WERI-Rb-1 (cell line): ENCODE results near the gene CDC42BPA.
"Not testable (repeated sequence)": the region's sequence is repeated elsewhere in the genome, so short reads cannot be mapped to it uniquely, and the experiment has no call there.

Source experiments
- DNase-seq: peaks from one replicate; pipeline ENCODE4 v3.0.0-alpha.2; 2020
- H3K27ac ChIP-seq: fragments of 250-450 bp; sonication (Bioruptor Pico); 2 replicates; pipeline ENCODE4 v1.5.1; 2020; ENCODE audit warnings: mild to moderate bottlenecking, moderate library complexity
- H3K27me3 ChIP-seq: fragments of 250-450 bp; sonication (Bioruptor Pico); 2 replicates; pipeline ENCODE4 v1.5.1; 2021; ENCODE audit warnings: mild to moderate bottlenecking, low read depth, moderate library complexity; ENCODE audit not compliant: insufficient read depth, severe bottlenecking
- H3K36me3 ChIP-seq: fragments of 250-450 bp; sonication (Bioruptor Pico); 2 replicates; pipeline ENCODE4 v1.5.1; 2020; ENCODE audit warnings: mild to moderate bottlenecking, moderate library complexity
- H3K4me3 ChIP-seq: 2 replicates; pipeline ENCODE4 v1.5.1; 2011; ENCODE audit warnings: low read depth, mild to moderate bottlenecking, control low read depth, low read length
- H3K9me3 ChIP-seq: fragments of 250-450 bp; sonication (Bioruptor Pico); 2 replicates; pipeline ENCODE4 v1.5.1; 2021; ENCODE audit warnings: mild to moderate bottlenecking, moderate library complexity; ENCODE audit not compliant: severe bottlenecking
- TF ChIP-seq, protein P1 (sequence below): IDR thresholded peaks from 2 replicates; pipeline ENCODE4 v1.5.1; 2011; ENCODE audit warnings: low read depth, mild to moderate bottlenecking, control low read depth, inconsistent platforms, low read length

The CDC42BPA gene

DNA sequence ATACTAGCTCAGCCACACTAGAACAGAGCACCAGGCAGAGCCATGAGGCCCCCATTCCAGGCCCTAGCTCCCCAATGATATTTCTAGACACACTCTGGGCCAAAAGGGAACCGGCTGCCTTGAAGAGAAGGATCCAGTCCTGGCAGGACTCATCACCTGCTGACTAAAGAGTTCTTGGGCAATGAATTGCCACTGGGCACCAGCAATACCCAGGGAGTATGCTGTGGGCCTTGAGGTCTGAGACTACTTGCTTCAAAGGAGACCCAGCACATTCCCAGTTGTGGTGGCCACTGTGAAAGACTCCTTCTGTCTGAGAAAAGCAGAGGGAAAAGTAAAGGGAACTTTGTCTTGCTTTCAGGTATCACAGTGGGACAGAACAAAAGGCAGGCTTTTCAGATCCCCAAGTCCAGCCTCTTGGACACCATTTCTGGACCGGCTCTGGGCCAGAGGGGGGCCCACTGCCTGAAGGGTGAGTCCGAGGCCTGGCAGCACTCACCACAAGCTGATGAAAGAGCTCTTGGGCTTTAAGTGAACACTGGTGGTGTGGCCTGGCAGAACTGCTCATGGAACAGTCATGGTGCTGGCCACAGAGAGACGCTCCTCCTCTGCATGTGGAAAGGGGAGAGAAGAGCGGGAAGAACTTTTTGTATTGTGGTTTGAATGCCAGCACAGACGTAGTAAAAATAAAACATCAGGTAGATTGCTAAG lies 72.5 kb downstream of the CDC42BPA start:
- no peak for DNase-seq
- TF ChIP-seq, protein P1, sequence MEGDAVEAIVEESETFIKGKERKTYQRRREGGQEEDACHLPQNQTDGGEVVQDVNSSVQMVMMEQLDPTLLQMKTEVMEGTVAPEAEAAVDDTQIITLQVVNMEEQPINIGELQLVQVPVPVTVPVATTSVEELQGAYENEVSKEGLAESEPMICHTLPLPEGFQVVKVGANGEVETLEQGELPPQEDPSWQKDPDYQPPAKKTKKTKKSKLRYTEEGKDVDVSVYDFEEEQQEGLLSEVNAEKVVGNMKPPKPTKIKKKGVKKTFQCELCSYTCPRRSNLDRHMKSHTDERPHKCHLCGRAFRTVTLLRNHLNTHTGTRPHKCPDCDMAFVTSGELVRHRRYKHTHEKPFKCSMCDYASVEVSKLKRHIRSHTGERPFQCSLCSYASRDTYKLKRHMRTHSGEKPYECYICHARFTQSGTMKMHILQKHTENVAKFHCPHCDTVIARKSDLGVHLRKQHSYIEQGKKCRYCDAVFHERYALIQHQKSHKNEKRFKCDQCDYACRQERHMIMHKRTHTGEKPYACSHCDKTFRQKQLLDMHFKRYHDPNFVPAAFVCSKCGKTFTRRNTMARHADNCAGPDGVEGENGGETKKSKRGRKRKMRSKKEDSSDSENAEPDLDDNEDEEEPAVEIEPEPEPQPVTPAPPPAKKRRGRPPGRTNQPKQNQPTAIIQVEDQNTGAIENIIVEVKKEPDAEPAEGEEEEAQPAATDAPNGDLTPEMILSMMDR = no peak
- Histone ChIP-seq H3K27ac (no peak overlapping the region), H3K36me3 (no peaks in the 10 kb centered on the region), H3K9me3 (no peaks in the 10 kb centered on the region), H3K27me3 (no peaks in the 10 kb centered on the region), H3K4me3 (no peak overlapping the region)

DNA sequence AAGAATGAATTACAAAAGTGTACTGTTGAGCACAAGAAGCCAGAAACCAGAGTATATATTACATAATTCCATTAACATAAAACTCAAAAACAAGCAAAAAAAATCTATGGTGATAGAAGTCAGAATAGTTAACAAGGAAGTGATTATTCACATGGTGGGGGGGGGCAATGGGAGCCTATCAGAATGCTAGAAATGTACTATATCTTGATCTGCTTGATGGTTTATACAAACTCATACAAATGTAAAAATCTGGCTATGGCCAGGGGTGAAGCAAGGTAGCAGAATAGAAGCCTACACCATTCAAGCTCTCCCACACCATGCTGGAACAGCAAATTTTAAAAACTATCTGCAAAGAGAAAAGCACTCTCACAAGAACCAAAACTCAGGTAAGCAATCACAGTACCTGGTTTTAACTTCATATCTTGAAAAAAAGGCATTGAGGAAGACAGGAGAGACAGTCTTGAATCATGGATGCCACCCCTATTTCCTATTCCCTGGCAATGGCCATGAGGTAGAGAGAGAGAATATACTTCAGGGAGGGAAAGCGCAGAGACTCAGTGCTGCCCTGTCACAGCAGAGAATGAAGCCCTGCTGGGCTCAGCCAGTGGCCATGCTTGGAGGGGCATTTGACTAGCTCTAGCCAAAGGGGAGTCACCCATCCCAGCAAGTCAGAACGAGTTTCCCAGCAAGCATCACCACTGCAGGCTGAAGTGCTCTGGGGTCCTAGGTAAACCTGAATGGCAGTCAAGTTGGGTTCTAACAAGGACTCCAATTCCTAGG lies 73.8 kb downstream of the CDC42BPA start:
- no peak for DNase-seq
- TF ChIP-seq, protein P1 = no peak
- Histone ChIP-seq H3K36me3 (no peaks in the 10 kb centered on the region), H3K4me3 (no peak overlapping the region), H3K27ac (no peak overlapping the region), H3K27me3 (no peaks in the 10 kb centered on the region), H3K9me3 (no peaks in the 10 kb centered on the region)

DNA sequence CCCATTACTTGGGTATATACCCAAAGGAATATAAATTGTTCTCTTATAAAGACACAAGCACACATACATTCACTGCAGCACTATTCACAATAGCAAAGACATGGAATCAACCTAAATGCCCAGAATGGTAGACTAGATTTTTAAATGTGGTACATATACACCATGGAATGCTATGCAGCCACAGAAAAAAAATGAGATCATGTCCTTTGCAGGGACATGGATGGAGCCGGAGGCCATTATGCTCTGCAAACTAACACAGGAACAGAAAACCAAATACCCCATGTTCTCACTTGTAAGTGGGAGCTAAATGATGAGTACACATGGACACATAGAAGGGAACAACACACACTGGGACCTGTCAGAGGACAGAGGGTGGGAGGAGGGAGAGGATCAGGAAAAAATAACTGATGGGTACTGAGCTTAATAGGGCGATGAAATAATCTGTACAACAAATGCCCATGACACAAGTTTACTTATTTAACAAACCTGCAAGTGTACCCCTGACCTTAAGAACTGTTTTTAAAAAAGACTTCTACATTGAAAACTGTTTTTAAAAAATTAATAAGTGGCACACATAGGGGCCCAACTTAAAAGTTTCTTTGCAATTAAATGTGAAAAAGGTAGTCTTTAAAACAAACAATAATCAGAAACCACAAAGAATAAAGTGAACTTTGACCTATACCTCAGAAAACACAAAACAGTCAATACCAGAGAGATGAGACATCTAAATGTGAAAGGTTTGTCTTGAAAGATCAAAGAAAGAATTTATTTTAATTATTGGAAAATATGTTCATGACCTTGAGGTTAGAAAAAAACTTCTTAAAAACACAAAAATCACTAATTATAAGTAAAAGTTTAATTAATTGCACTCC lies 75.2 kb downstream of the CDC42BPA start:
- Histone ChIP-seq H3K4me3 (no peak overlapping the region), H3K36me3 (no peaks in the 10 kb centered on the region), H3K27me3 (no peaks in the 10 kb centered on the region), H3K27ac (no peak overlapping the region), H3K9me3 (no peaks in the 10 kb centered on the region)
- DNase-seq = no peak
- TF ChIP-seq, protein P1 = no peak

DNA sequence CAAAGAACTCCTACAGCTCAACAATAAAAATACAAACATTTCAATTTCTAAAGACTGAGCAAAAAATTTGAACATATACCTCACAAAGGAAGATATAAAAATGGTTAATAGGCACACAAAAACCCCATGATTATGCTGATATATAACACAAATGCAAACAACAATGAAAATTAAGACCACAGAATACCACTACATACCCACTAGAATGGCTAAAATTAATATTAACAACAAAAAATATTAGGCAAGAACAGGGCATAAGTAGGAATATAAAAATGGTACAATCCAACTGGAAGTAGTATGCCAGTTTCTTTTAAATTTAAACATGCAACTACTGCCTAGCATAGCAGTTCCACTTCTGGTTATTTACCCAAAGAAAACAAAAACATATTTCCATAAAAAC lies 77.3 kb downstream of the CDC42BPA start:
- Histone ChIP-seq H3K27me3 (no peaks in the 10 kb centered on the region), H3K4me3 (no peak overlapping the region), H3K36me3 (no peaks in the 10 kb centered on the region), H3K9me3 (no peaks in the 10 kb centered on the region), H3K27ac (no peak overlapping the region)
- TF ChIP-seq, protein P1 = no peak
- DNase-seq = no peak

DNA sequence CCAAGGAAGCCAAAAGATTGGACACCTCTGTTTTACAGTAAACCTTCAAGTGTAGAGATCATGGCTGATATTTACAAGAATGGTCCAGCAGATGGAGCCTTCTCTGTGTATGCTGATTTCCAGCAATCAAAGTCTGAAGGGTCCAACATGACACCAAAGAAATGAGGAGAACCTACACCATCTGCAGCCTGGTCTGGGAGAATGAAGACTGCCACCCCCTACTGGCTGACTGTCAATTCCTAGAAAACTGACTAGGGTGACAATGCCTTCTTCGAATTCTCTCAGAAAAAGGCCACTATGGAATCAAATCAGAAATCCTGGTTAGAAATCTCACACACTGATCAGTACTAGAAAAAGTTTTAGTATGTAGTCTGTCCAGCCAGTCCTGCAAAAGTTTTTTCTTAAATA lies 83.3 kb downstream of the CDC42BPA start:
- Histone ChIP-seq H3K4me3 (no peak overlapping the region), H3K36me3 (no peaks in the 10 kb centered on the region), H3K27ac (no peak overlapping the region), H3K9me3 (no peaks in the 10 kb centered on the region), H3K27me3 (no peaks in the 10 kb centered on the region)
- TF ChIP-seq, protein P1 = peak; percentile 51
- peak; percentile 42 for DNase-seq

DNA sequence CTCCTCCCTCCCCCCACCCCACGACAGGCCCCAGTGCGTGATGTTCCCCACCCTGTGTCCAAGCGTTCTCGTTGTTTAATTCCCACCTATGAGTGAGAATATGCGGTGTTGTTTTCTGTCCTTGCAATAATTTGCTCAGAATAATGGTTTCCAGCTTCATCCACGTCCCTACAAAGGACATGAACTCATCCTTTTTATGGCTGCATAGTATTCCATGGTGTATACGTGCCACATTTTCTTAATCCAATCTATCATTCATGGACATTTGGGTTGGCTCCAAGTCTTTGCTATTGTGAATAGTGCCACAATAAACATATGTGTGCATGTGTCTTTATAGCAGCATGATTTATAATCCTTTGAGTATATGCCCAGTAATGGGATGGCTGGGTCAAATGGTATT lies 87.2 kb downstream of the CDC42BPA start:
- not testable (repeated sequence) for H3K36me3 ChIP-seq, H3K27me3 ChIP-seq, H3K9me3 ChIP-seq, H3K27ac ChIP-seq, DNase-seq, H3K4me3 ChIP-seq
